Psoas muscle (tissue), 8 donors: Measurements from ENCODE around the gene CFAP74. TPM values are rescaled to one million over a fixed set of nuclear protein-coding genes. Genes with fewer than 3 reads are reported as not detected.
A peak's percentile ranks its signal among the peaks of the same experiment; 100 is the strongest.

Experiments used
- ATAC-seq, 4 donors: fragments of 200-7000 bp; cut with Tn5 transposase; one replicate each; pipeline ENCODE4 v1.9.1; 2020; ENCODE audit warnings: moderate library complexity in 3 of 4, mild to moderate bottlenecking in 2 of 4
- DNase-seq, 2 donors: peaks; one replicate each; pipeline ENCODE4 v3.0.0-alpha.2; 2020
- H3K27ac ChIP-seq: fragments of 200-600 bp; one replicate; pipeline ENCODE4 v1.8.0; 2022
- H3K27me3 ChIP-seq, 3 donors: fragments of 200-600 bp in 1 of 3; one replicate each; pipeline versions ENCODE4 v1.6.1 to v1.8.0; 2013 to 2022; ENCODE audit warnings: low read length in 2 of 3, mild to moderate bottlenecking in 2 of 3, moderate library complexity in 1 of 3; ENCODE audit not compliant: insufficient read depth in 3 of 3
- H3K36me3 ChIP-seq, 2 donors: fragments of 200-600 bp in 1 of 2; one replicate each; pipeline versions ENCODE4 v1.6.1 to v1.8.0; 2013 to 2022; ENCODE audit warnings: low read depth in 1 of 2, mild to moderate bottlenecking in 1 of 2, moderate library complexity in 1 of 2; ENCODE audit not compliant: insufficient read depth in 1 of 2
- H3K4me1 ChIP-seq: fragments of 200-600 bp; one replicate; pipeline ENCODE4 v1.8.0; 2022
- H3K4me3 ChIP-seq: fragments of 200-600 bp; one replicate; pipeline ENCODE4 v1.8.0; 2022; ENCODE audit warnings: mild to moderate bottlenecking
- H3K9me3 ChIP-seq: fragments of 200-600 bp; one replicate; pipeline ENCODE4 v1.8.0; 2022
- CTCF ChIP-seq: fragments of 200-600 bp; IDR thresholded peaks from one replicate; pipeline ENCODE4 v1.8.0; 2022; ENCODE audit warnings: antibody characterized with exemption
- WGBS, 3 donors: extraction: QIAGEN DNeasy Blood & Tissue Kit; methylation state at CpG; one replicate each; pipeline versions ENCODE4 v1.1.6 to v1.1.7; 2013; 5-methylcytosine and 5-hydroxymethylcytosine counted together
- intact Hi-C, 2 donors: fragments of 100-400 bp; cut with DNase I; formaldehyde crosslinking; loops; one replicate each; pipeline versions ENCODE4 v1.11.0 to v1.14.2; 2022
- polyA plus RNA-seq, 3 donors: library from polyadenylated mRNA; stranded (reverse); fragments of 200-250 nt; gene quantifications; one replicate each; pipeline ENCODE4 v1.2.3, GENCODE V29; 2013
- total RNA-seq, 4 donors: library from RNA; stranded (reverse); fragmentation: NEBNext Ultra II Directional in 2 of 4; extraction: Animal tissue kit (Norgen Biotek cat#: 25700) in 2 of 4; gene quantifications; one replicate each; pipeline versions ENCODE4 v1.2.1 to v1.2.4, GENCODE V29; 2021 to 2023
- donor health status: healthy with polysubstance abuse.
- donor health status: DM: no; HTN: no; CAD: no; lungs with moderate emphysema.
- donor health status: Bipolar disorder and iron deficiency.
- donor health status: healthy.
- donor health status: DM: yes; HTN: yes; CAD: no.
- donor health status: DM: no; HTN: no; CAD: no.
- donor health status: DM: no; HTN: no; CAD: no.
- donor health status: DM: yes; HTN: yes; CAD: no.

The CFAP74 gene
- total and polyA plus RNA-seq, 7 donors: 0.01 to 0.05 TPM; not detected in 5

- no peak for TF ChIP-seq CTCF
- H3K36me3 ChIP-seq: no peaks in the 10 kb centered on the region
- H3K27me3 ChIP-seq: peaks cover 0 to 59% (median 20%) of the 10 kb centered on the region in 3 donors
- no peaks in the 10 kb centered on the region for H3K4me1 ChIP-seq
- DNase-seq: no peak
- WGBS, 3 donors: 35 to 41% (median 35%) methylated on average over 15 of the region's 15 CpGs
- no peak for ATAC-seq
- H3K4me3 ChIP-seq: no peak overlapping the region
- intact Hi-C loops: loop anchor here (2.0 to 5.0 kb wide), 3 partner anchors 83 to 103 kb away; no protein-coding TSS in a partner anchor
- no peak overlapping the region for H3K27ac ChIP-seq
- no peaks in the 10 kb centered on the region for H3K9me3 ChIP-seq
These were observed 42.0 kb upstream of the CFAP74 start for GRCh38 chr1:2045468-2046173.

GRCh38 chr1:2044510-2045319, 41.1 kb upstream of the CFAP74 start:
- Histone ChIP-seq H3K27ac (no peak overlapping the region), H3K36me3 (no peaks in the 10 kb centered on the region), H3K27me3 (peaks cover 0 to 53% (median 15%) of the 10 kb centered on the region in 3 donors), H3K4me1 (no peaks in the 10 kb centered on the region), H3K9me3 (no peaks in the 10 kb centered on the region), H3K4me3 (peak overlapping the region; percentile 45)
- intact Hi-C loops: loop anchor here (1.0 to 5.0 kb wide), 4 partner anchors 82 to 102 kb away; no protein-coding TSS in a partner anchor
- 8 to 12% (median 8%) methylated on average over 59 to 75 of the region's 75 CpGs for WGBS, 3 donors
- DNase-seq: peak; percentile 79 to 81
- peak; percentile 80 for TF ChIP-seq CTCF
- ATAC-seq: peak; percentile 81 to 88 (median 82)

- no peaks in the 10 kb centered on the region for H3K36me3 ChIP-seq
- H3K27me3 ChIP-seq: peaks cover 0 to 49% (median 11%) of the 10 kb centered on the region in 3 donors
- ATAC-seq (no peak), DNase-seq (no peak)
- TF ChIP-seq CTCF: no peak
- no peak overlapping the region for H3K27ac ChIP-seq
- WGBS, 3 donors: 95 to 99% (median 96%) methylated on average over 4 of the region's 4 CpGs
- no peak overlapping the region for H3K4me3 ChIP-seq
- no peaks in the 10 kb centered on the region for H3K9me3 ChIP-seq
- no peaks in the 10 kb centered on the region for H3K4me1 ChIP-seq
- intact Hi-C loops: loop anchor here in 1 of 2 donors (1.0 to 2.0 kb wide), 2 partner anchors 83 to 100 kb away; no protein-coding TSS in a partner anchor
These were observed 40.3 kb upstream of the CFAP74 start for GRCh38 chr1:2043886-2044285.

- ATAC-seq (no peak), DNase-seq (no peak)
- TF ChIP-seq CTCF: no peak
- H3K36me3 ChIP-seq: no peaks in the 10 kb centered on the region
- WGBS, 3 donors: 68 to 70% (median 69%) methylated on average over 37 to 41 of the region's 41 CpGs
- intact Hi-C loops: no loop called here
- no peaks in the 10 kb centered on the region for H3K9me3 ChIP-seq
- no peak overlapping the region for H3K27ac ChIP-seq
- H3K4me3 ChIP-seq: no peak overlapping the region
- peaks cover 0 to 46% (median 11%) of the 10 kb centered on the region in 3 donors for H3K27me3 ChIP-seq
- H3K4me1 ChIP-seq: no peaks in the 10 kb centered on the region
These were observed 39.5 kb upstream of the CFAP74 start for GRCh38 chr1:2042830-2043773.
